GM19455 (cell line): ENCODE results near the gene CDK5RAP3.
"Not testable (repeated sequence)": the region's sequence is repeated elsewhere in the genome, so short reads cannot be mapped to it uniquely, and the experiment has no call there.

ENCODE experiments used
- ATAC-seq: cut with Tn5 transposase; IDR thresholded peaks from one replicate; pipeline ENCODE4 v1.9.1; 2021; ENCODE audit not compliant: unreplicated experiment

Gene CDK5RAP3

GRCh38 chr17:47973541-47973940, 2.6 kb downstream of the CDK5RAP3 start:
- no peak for ATAC-seq

- ATAC-seq: no peak
Measured at GRCh38 chr17:47975189-47975822, 4.4 kb downstream of the CDK5RAP3 start.

GRCh38 chr17:47975823-47976205, 4.9 kb downstream of the CDK5RAP3 start:
- no peak for ATAC-seq

GRCh38 chr17:47978324-47978723, 7.4 kb downstream of the CDK5RAP3 start:
- ATAC-seq: no peak

GRCh38 chr17:47980541-47980940, 9.6 kb downstream of the CDK5RAP3 start:
- ATAC-seq: no peak

- ATAC-seq: no peak
Measured at GRCh38 chr17:47981462-47981861, 10.5 kb downstream of the CDK5RAP3 start.

GRCh38 chr17:47982091-47982617, 11.2 kb downstream of the CDK5RAP3 start:
- ATAC-seq: no peak

GRCh38 chr17:47982645-47983390, 11.9 kb downstream of the CDK5RAP3 start:
- ATAC-seq: no peak

GRCh38 chr17:47983492-47984223, 12.7 kb downstream of the CDK5RAP3 start:
- ATAC-seq: no peak

- no peak for ATAC-seq
Measured at GRCh38 chr17:47986520-47986919, 15.6 kb downstream of the CDK5RAP3 start.

GRCh38 chr17:47987240-47987835, 16.4 kb downstream of the CDK5RAP3 start:
- no peak for ATAC-seq

GRCh38 chr17:47988445-47988844, 17.5 kb downstream of the CDK5RAP3 start:
- ATAC-seq: not testable (repeated sequence)

GRCh38 chr17:47989159-47989558, 18.2 kb downstream of the CDK5RAP3 start:
- no peak for ATAC-seq

- no peak for ATAC-seq
Measured at GRCh38 chr17:47989700-47990099, 18.8 kb downstream of the CDK5RAP3 start.

- ATAC-seq: no peak
Measured at GRCh38 chr17:47990962-47991731, 20.2 kb downstream of the CDK5RAP3 start.

GRCh38 chr17:47992216-47992615, 21.3 kb downstream of the CDK5RAP3 start:
- ATAC-seq: no peak

GRCh38 chr17:47993031-47993564, 22.2 kb downstream of the CDK5RAP3 start:
- no peak for ATAC-seq

- ATAC-seq: no peak
Measured at GRCh38 chr17:47993964-47994363, 23.1 kb downstream of the CDK5RAP3 start.

- no peak for ATAC-seq
Measured at GRCh38 chr17:47994724-47995123, 23.8 kb downstream of the CDK5RAP3 start.

GRCh38 chr17:47995241-47995935, 24.5 kb downstream of the CDK5RAP3 start:
- no peak for ATAC-seq
